ENCODE measurements around the gene SASH1. TPM values are rescaled to one million over a fixed set of nuclear protein-coding genes. Genes with fewer than 3 reads are reported as not detected.

SASH1 gene
- total RNA-seq, 1 experiment from 2014 or later = 42.0 TPM

DNA sequence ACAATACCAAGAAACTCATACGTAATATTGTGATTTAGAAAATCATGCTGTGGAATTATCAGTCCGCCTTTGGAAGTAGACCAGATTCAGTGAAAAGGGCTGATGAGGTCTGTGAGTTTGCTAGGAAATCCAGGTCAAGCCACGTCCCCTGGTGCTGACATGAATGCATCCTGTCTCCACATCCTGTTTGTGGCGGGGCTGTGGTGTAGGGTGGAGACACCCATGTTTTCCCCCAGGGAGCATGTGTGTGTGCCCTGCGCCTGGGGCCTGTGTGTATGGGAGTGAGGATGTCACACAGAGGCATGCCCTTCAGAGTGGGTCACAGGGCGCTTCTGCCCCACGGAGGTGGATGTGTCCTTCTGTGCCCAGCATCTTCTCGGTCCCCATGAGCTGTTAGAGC is 109.1 kb downstream of the SASH1 start:
- BruUV-seq (replicated peaks) = no TSS peak
- H3K4me1 Mint-ChIP-seq (ENCODE audit: low read depth, unreplicated experiment) = peaks cover 20% of the 10 kb centered on the region
- CTCF ChIA-PET = no interaction called here
- POLR2A ChIA-PET = no interaction called here
- H3K9me3 ChIP-seq = no peaks in the 10 kb centered on the region
- no peaks in the 10 kb centered on the region for H3K27me3 Mint-ChIP-seq (ENCODE audit: insufficient read depth, unreplicated experiment)
- H3K9me3 Mint-ChIP-seq (ENCODE audit: unreplicated experiment) = no peaks in the 10 kb centered on the region
- H3K4me1 ChIP-seq = peaks cover 8% of the 10 kb centered on the region
- no peak for DNase-seq
- peaks cover 49% of the 10 kb centered on the region for H3K36me3 Mint-ChIP-seq (ENCODE audit: insufficient read depth, unreplicated experiment)
- no peak overlapping the region for H3K27ac Mint-ChIP-seq (ENCODE audit: unreplicated experiment)
- intact Hi-C loops (cut with micrococcal nuclease; ENCODE audit: unreplicated experiment) = no loop called here
- no peaks in the 10 kb centered on the region for H3K36me3 ChIP-seq (ENCODE audit: control insufficient read depth, insufficient read depth, low read length)
- TF ChIP-seq, protein P1, sequence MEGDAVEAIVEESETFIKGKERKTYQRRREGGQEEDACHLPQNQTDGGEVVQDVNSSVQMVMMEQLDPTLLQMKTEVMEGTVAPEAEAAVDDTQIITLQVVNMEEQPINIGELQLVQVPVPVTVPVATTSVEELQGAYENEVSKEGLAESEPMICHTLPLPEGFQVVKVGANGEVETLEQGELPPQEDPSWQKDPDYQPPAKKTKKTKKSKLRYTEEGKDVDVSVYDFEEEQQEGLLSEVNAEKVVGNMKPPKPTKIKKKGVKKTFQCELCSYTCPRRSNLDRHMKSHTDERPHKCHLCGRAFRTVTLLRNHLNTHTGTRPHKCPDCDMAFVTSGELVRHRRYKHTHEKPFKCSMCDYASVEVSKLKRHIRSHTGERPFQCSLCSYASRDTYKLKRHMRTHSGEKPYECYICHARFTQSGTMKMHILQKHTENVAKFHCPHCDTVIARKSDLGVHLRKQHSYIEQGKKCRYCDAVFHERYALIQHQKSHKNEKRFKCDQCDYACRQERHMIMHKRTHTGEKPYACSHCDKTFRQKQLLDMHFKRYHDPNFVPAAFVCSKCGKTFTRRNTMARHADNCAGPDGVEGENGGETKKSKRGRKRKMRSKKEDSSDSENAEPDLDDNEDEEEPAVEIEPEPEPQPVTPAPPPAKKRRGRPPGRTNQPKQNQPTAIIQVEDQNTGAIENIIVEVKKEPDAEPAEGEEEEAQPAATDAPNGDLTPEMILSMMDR (IDR thresholded peaks at IDR 0.05; ENCODE audit: insufficient read depth in 1 of 2, low read depth in 1 of 2, low read length in 1 of 2, severe bottlenecking in 1 of 2, unreplicated experiment in 1 of 2) = no peak
- no peak overlapping the region for H3K4me3 ChIP-seq (ENCODE audit: low read depth, low read length)
- H3K27me3 ChIP-seq (replicated peaks; ENCODE audit: control insufficient read depth, insufficient read depth, low read length) = no peaks in the 10 kb centered on the region
- no peak overlapping the region for H3K4me3 Mint-ChIP-seq (ENCODE audit: unreplicated experiment)

DNA sequence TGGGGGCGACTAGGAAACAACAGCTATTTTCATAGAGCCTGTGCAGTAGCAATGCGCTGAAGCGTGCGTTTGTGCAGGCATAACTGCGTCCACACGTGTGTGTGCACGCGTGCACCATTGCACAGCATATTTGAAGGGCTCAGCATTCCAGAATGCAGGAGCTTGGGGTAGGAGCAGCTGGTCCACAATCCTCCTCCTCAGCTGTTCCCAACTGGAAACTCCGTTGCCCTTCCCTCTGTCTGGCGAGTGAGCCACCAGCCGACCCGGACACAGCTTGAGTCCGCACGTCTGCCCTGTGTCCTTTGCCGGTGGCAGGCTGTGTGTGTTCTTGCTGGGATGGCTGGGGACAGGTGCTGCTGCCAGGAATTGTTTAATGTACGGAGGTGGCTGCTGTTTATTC is 110.2 kb downstream of the SASH1 start:
- no peaks in the 10 kb centered on the region for H3K9me3 Mint-ChIP-seq (ENCODE audit: unreplicated experiment)
- ChIA-PET CTCF (no interaction called here), POLR2A (no interaction called here)
- peaks cover 12% of the 10 kb centered on the region for H3K4me1 Mint-ChIP-seq (ENCODE audit: low read depth, unreplicated experiment)
- Histone ChIP-seq H3K36me3 (ENCODE audit: control insufficient read depth, insufficient read depth, low read length) (no peaks in the 10 kb centered on the region), H3K4me1 (no peaks in the 10 kb centered on the region), H3K9me3 (no peaks in the 10 kb centered on the region), H3K27me3 (replicated peaks; ENCODE audit: control insufficient read depth, insufficient read depth, low read length) (no peaks in the 10 kb centered on the region), H3K4me3 (ENCODE audit: low read depth, low read length) (no peak overlapping the region)
- no peak overlapping the region for H3K4me3 Mint-ChIP-seq (ENCODE audit: unreplicated experiment)
- DNase-seq = no peak
- peaks cover 45% of the 10 kb centered on the region for H3K36me3 Mint-ChIP-seq (ENCODE audit: insufficient read depth, unreplicated experiment)
- intact Hi-C loops (cut with micrococcal nuclease; ENCODE audit: unreplicated experiment) = no loop called here
- H3K27me3 Mint-ChIP-seq (ENCODE audit: insufficient read depth, unreplicated experiment) = no peaks in the 10 kb centered on the region
- H3K27ac Mint-ChIP-seq (ENCODE audit: unreplicated experiment) = no peak overlapping the region
- TF ChIP-seq, protein P1 (IDR thresholded peaks at IDR 0.05; ENCODE audit: insufficient read depth in 1 of 2, low read depth in 1 of 2, low read length in 1 of 2, severe bottlenecking in 1 of 2, unreplicated experiment in 1 of 2) = no peak
- no TSS peak for BruUV-seq (replicated peaks)

DNA sequence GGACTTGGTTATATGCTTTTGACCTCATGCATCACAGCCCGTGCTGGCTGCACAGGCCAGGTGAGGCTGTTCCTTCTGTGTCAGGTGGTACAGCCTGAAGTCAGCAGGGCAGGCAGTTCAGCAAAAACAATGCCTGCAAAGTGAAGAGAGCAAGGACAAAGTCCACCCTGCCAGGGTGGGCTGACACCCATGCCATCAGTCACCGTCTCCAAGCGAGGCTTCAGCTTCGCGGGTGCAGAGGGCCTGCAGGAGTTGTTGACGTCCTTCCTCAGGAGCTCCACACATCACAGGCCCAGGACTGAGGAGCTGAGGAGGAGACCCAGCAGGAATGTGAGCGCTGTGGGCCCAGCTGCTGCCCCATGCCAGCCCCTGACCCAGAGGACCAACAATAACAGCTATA is 111.3 kb downstream of the SASH1 start:
- intact Hi-C loops (cut with micrococcal nuclease; ENCODE audit: unreplicated experiment) = no loop called here
- TF ChIP-seq, protein P1 (IDR thresholded peaks at IDR 0.05; ENCODE audit: insufficient read depth in 1 of 2, low read depth in 1 of 2, low read length in 1 of 2, severe bottlenecking in 1 of 2, unreplicated experiment in 1 of 2) = no peak
- Mint-ChIP-seq H3K27me3 (ENCODE audit: insufficient read depth, unreplicated experiment) (no peaks in the 10 kb centered on the region), H3K4me3 (ENCODE audit: unreplicated experiment) (no peak overlapping the region), H3K27ac (ENCODE audit: unreplicated experiment) (no peak overlapping the region), H3K4me1 (ENCODE audit: low read depth, unreplicated experiment) (peaks cover 1% of the 10 kb centered on the region), H3K36me3 (ENCODE audit: insufficient read depth, unreplicated experiment) (peaks cover 45% of the 10 kb centered on the region), H3K9me3 (ENCODE audit: unreplicated experiment) (no peaks in the 10 kb centered on the region)
- Histone ChIP-seq H3K4me3 (ENCODE audit: low read depth, low read length) (no peak overlapping the region), H3K27me3 (replicated peaks; ENCODE audit: control insufficient read depth, insufficient read depth, low read length) (no peaks in the 10 kb centered on the region), H3K36me3 (ENCODE audit: control insufficient read depth, insufficient read depth, low read length) (no peaks in the 10 kb centered on the region), H3K4me1 (no peaks in the 10 kb centered on the region), H3K9me3 (no peaks in the 10 kb centered on the region)
- BruUV-seq (replicated peaks) = no TSS peak
- DNase-seq = no peak
- ChIA-PET CTCF (no interaction called here), POLR2A (no interaction called here)
